A549 (cell line): Measurements from ENCODE around the gene OSBPL3.

ENCODE experiments used
- RARB ChIP-seq: fragments of 250-450 bp; sonication (Bioruptor Pico); IDR thresholded peaks from 2 replicates; pipeline ENCODE4 v1.8.0; 2021; ENCODE audit warnings: mild to moderate bottlenecking, moderate library complexity
- TF ChIP-seq, protein P1 (sequence below): fragments of 450-650 bp; IDR thresholded peaks from 2 replicates; pipeline ENCODE4 v1.6.1; 2014; ENCODE audit warnings: antibody characterized with exemption
- TF ChIP-seq, protein P2 (sequence below): fragments of >200 bp; sonication (Bioruptor Twin); formaldehyde crosslinking; IDR thresholded peaks from 3 replicates; pipeline ENCODE4 v1.6.1; 2016

DNA sequence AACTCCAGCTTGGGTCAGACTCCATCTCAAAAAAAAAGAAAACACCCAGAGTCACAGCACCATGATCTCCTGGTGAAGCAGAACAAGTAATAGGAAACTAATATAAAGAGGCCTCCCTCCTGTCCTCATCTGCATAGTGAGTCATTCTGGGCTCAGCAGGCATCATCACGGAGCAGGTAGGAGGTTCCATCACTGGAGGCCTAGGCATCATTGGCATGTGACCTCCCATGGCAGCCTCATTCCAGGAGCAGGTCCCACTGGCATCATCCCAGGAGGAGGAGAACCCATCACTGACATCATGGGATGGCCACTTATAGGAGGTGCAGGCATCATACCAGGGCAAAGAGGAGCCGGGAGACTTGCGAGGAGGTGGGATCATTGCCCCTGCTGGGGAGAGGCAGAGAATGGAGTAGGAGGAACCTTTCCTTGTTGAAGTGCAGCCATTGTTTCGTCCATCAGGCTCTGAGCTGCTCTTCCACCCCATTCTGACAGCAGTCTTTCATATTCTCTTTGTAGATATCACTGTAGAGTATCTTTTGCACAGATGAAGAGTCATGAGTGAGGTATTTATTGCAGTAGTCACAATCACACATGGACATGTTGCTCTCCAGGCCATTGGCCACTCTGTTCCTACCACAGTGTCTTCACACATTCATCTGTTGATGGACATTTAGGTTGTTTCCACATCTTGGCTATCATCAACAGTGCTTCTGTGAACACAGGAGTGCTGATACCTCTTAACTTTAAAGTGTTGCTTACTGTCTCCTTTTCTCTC lies 73.8 kb downstream of the OSBPL3 start:
- TF ChIP-seq, protein P1, sequence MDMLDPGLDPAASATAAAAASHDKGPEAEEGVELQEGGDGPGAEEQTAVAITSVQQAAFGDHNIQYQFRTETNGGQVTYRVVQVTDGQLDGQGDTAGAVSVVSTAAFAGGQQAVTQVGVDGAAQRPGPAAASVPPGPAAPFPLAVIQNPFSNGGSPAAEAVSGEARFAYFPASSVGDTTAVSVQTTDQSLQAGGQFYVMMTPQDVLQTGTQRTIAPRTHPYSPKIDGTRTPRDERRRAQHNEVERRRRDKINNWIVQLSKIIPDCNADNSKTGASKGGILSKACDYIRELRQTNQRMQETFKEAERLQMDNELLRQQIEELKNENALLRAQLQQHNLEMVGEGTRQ: no peak
- TF ChIP-seq, protein P2, sequence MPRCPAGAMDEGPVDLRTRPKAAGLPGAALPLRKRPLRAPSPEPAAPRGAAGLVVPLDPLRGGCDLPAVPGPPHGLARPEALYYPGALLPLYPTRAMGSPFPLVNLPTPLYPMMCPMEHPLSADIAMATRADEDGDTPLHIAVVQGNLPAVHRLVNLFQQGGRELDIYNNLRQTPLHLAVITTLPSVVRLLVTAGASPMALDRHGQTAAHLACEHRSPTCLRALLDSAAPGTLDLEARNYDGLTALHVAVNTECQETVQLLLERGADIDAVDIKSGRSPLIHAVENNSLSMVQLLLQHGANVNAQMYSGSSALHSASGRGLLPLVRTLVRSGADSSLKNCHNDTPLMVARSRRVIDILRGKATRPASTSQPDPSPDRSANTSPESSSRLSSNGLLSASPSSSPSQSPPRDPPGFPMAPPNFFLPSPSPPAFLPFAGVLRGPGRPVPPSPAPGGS: no peak
- TF ChIP-seq RARB: no peak
